Skin epidermis (tissue), 12 donors: ENCODE data around the gene MARCHF9.
A peak's percentile ranks its signal among the peaks of the same experiment; 100 is the strongest.
"Not testable (repeated sequence)": the region's sequence is repeated elsewhere in the genome, so short reads cannot be mapped to it uniquely, and the experiment has no call there.

Experiments used
- H3K27ac ChIP-seq, 21 experiments: fragments of 200-600 bp; sonication (generic) in 11 of 21; one replicate each; pipeline ENCODE4 v1.5.0; 2020; ENCODE audit warnings: mild to moderate bottlenecking in 3 of 21, inconsistent platforms in 2 of 21, moderate library complexity in 2 of 21
- H3K4me3 ChIP-seq, 7 experiments: fragments of 200-600 bp; sonication (generic) in 2 of 7; one replicate each; pipeline ENCODE4 v1.5.0; 2020; ENCODE audit warnings: inconsistent platforms in 2 of 7, mild to moderate bottlenecking in 2 of 7, moderate library complexity in 1 of 7

MARCHF9 gene, protein sequence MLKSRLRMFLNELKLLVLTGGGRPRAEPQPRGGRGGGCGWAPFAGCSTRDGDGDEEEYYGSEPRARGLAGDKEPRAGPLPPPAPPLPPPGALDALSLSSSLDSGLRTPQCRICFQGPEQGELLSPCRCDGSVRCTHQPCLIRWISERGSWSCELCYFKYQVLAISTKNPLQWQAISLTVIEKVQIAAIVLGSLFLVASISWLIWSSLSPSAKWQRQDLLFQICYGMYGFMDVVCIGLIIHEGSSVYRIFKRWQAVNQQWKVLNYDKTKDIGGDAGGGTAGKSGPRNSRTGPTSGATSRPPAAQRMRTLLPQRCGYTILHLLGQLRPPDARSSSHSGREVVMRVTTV

DNA sequence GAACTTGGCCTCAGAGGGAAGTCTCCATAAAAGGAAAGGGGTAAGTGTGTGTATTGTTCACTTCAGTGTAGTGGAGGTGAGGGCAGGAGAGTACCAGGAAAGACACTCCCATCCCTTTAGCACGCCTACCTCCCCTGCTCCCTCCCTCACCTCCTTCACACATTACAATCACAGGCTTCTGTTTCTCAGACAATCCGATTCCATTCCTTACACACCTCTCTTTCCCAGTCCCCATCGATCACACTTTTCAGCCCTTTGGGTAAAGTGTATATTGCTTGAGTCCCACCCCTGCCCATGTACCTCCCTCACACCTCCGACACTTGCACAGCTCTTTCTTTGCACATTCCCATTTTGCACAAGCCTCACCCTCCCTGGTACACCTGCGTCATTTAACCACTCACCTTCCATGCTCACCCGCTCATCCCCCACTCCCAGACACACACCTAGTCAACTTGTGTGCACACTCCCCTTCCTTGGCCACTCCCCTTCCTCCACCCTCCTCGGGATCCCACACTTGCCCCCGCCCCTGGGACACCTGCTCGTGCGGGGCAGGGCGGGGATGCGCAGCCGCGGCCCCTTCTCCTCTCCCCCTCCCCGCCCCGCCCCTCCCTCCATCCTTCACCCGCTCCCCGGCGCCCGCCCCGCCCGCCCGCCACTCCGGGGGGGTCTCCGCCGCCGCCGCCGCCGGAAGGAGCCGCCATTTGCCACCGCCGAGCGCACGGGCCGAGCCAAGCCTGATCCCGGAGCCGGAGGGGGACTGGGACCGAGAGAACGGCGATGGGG lies at the start of gene MARCHF9:
MARCHF9 (plus strand) TSS at position 693 of the 783 bp plus-strand sequence. CDS start 426 bp downstream, outside the sequence.
- Histone ChIP-seq H3K27ac (peak within 1 kb of the TSS in 19 of 21 experiments; percentile 35 to 91 (median 76)), H3K4me3 (peak within 1 kb of the TSS; percentile 51 to 89 (median 66))

DNA sequence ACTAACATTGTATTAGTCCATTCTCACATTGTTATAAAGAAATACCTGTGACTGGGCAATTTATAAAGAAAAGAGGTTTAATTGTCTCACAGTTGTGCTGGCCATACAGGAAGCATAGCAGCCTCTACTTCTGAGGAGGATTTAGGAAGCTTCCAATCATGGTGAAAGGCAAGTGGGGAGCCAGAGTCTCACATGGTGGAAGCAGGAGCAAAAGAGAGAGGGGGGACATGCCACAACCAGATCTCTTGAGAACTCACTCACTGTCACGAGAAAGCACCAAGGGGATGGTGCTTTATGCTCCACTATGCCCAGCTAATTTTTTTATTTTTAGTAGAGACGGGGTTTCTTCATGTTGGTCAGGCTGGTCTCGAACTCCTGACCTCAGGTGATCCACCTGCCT lies 47.7 kb upstream of the MARCHF9 start:
- no peak overlapping the region for H3K4me3 ChIP-seq
- no peak overlapping the region for H3K27ac ChIP-seq

DNA sequence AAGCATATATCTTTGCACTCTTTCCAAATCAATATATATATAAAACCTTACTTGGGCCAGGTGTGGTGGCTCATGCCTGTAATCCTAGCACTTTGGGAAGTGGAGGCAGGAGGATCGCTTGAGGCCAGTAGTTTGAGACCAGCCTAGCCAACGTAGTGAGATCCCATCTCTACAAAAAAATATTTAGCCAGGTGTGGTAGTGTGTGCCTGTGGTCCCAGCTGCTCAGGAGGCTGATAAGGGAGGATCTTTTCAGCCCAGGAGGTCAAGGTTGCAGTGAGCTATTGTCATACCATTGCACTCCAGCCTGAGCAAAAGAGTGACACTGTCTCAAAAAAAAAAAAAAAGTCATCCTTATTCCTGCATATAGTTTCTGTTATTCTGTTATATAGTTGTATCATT lies 46.6 kb upstream of the MARCHF9 start:
- H3K4me3 ChIP-seq = no peak overlapping the region
- H3K27ac ChIP-seq = no peak overlapping the region

DNA sequence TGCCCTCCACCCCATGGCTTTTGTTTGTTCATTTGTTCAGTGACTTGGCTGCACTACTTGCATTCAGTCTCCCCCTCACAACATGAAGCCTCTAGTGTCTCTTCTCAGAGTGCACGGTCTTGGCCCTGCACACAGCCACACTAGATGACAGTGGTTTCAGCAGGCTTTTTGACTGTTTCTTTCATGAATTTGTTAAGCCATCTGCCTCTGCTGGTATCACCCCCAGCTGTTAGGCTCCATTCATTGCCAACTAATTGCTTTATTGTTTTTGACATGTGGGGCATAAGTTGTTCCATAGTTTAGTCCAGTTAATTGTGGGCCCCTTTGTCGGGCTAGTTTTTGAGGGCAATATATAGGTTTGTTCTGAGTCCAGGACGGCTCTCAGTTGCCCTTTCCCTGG lies 42.2 kb upstream of the MARCHF9 start:
- H3K27ac ChIP-seq = no peak overlapping the region
- H3K4me3 ChIP-seq = no peak overlapping the region

DNA sequence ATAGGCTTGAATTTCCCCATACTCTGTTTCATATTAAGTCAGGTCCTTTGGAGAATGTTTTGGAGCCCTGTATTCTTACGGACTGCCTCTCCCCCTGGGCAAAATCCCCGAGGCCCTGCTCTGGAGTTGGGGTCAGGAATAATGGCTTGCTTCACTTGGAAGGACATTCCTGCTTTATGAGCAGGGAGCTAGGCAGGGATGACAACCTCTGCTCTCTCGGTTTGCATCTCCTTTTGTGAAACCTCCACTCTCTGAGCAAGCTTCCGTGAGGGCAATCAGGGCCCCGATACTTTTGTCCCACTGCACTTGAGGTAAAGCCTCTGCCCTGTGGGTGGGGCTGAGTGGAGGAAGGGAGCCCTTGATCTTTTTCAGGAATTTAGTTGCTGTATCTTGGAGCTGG lies 41.7 kb upstream of the MARCHF9 start:
- no peak overlapping the region for H3K4me3 ChIP-seq
- no peak overlapping the region for H3K27ac ChIP-seq

DNA sequence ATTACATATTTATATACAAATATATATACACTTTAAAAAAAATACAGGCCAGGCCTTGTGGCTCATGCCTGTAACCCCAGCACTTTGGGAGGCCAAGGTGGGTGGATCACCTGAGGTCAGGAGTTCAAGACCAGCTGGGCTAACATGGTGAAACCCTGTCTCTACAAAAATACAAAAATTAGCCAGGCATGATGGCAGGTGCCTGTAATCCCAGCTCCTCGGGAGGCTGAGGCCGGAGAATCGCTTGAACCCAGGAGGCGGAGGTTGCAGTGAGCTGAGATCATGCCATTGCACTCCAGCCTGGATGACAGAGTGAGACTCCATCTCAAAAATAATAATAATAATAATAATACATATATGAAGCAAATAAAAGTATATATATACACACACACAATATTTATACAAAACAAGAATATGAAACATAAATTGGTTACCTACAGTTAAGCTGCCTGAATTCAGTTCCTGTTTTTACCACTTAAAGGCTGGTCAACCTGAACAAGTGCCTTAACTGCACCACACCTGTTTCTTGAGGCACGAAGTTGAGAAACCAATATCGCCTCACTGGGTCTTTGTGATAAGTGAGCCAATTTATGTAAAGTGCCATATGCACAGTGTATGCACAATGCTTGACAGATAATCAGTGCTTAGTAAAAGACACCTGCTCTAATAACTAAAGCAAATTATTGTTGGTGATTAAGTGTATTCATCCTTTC lies 39.7 kb upstream of the MARCHF9 start:
- H3K27ac ChIP-seq, H3K4me3 ChIP-seq: not testable (repeated sequence)

DNA sequence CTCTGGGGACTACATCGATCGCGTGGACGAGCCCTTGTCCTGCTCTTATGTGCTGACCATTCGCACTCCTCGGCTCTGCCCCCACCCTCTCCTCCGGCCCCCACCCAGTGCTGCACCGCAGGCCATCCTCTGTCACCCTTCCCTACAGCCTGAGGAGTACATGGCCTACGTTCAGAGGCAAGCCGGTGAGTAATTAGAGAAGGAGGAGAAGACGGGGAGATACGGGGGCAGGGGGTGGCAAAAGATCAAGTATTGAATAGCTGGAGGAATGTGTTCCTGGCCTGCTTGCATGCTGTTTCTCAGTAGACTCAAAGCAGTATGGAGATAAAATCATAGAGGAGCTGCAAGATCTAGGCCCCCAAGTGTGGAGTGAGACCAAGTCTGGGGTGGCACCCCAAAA lies 39.1 kb upstream of the MARCHF9 start:
- no peak overlapping the region for H3K4me3 ChIP-seq
- no peak overlapping the region for H3K27ac ChIP-seq

DNA sequence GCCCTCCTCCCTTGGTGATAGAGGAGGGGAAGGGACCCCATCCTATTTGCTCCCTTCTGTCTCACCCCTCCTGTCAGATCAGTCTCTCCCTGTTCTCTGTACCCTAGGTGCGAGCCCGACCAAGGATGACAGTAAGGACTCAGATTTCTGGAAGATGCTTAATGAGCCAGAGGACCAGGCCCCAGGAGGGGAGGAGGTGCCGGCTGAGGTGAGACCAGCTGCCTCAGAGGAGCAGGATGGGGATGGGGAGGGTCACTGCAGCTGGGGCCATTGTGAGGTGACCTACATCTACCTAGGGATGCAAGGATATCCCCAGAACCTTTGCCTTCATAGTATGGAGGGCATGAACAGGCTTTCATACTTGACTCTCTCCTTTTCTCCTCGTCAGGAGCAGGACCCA lies 38.6 kb upstream of the MARCHF9 start:
- Histone ChIP-seq H3K4me3 (no peak overlapping the region), H3K27ac (no peak overlapping the region)

DNA sequence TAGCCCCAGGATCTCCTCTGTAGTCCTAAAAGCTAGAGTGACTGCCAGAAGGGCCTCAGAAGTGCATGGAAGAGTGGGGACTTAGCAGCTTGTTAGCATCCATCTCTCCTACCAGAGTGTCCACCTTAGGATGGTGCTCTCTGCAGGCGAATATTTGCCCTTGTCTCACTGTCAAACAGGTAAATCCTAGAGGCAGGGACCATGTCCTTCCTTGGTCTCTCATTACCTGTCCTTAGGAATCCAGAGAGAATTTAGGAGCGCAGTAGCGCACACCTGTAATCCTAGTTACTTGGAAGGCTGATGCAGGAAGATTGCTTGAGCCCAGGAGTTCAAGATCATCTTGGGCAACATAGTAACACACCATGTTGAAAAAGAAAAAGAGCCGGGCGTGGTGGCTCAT lies 37.8 kb upstream of the MARCHF9 start:
- Histone ChIP-seq H3K27ac (no peak overlapping the region), H3K4me3 (no peak overlapping the region)

DNA sequence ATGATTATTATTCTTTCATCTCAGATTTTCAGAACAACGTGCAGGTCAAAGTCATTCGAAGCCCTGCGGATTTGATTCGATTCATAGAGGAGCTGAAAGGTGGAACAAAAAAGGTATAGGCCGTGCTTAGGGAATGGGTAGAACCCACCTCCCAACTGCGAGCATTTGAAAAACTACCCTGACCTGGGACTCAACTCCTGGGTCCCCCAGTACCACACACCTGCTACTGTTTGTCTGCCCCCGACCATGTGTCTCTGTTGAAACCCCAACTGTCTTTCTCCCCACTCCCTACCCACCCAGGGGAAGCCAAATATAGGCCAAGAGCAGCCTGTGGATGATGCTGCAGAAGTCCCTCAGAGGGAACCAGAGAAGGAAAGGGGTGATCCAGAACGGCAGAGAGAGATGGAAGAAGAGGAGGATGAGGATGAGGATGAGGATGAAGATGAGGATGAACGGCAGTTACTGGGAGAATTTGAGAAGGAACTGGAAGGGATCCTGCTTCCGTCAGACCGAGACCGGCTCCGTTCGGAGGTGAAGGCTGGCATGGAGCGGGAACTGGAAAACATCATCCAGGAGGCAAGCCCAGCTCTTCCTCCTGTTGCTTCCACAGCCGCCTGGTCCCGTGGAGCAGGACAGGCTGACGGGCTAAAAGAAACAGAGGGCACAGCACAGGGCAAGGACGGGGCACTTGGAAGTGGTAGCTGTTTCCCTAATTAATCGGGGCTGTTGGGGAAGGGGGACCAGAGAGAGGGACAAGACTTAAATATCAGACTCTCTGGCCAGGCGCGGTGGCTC lies 36.9 kb upstream of the MARCHF9 start:
- no peak overlapping the region for H3K27ac ChIP-seq
- no peak overlapping the region for H3K4me3 ChIP-seq

DNA sequence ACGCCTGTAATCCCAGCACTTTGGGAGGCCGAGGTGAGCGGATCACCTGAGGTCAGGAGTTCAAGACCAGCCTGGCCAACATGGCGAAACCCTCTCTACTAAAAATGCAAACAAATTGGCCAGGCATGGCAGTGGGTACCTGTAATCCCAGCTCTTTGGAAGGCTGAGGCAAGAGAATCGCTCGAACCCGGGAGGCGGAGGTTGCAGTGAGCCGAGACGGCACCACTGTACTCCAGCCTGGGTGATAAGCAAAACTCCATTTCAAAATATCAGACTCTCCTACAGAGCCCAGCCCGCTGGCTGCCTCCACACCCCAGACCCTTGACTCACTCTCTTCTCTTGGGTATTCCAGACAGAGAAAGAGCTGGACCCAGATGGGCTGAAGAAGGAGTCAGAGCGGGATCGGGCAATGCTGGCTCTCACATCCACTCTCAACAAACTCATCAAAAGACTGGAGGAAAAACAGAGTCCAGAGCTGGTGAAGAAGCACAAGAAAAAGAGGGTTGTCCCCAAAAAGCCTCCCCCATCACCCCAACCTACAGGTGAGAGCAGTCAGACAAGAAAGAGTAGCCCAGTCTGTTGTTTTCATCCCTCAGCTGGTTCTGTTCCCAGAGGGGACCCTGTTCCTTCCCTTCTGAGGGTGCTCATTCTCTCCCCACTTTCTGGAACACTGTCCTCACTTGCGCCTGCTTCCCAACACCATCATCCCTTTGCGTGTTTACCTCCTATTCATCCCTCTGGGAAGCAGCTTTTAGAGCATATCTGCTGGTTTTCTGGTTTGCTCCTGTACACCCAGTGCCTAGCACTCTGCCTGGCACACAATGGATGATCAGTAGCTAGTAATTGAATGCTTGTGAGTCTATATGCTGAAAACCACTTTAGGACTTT lies 36.0 kb upstream of the MARCHF9 start:
- Histone ChIP-seq H3K4me3 (no peak overlapping the region), H3K27ac (no peak overlapping the region)

DNA sequence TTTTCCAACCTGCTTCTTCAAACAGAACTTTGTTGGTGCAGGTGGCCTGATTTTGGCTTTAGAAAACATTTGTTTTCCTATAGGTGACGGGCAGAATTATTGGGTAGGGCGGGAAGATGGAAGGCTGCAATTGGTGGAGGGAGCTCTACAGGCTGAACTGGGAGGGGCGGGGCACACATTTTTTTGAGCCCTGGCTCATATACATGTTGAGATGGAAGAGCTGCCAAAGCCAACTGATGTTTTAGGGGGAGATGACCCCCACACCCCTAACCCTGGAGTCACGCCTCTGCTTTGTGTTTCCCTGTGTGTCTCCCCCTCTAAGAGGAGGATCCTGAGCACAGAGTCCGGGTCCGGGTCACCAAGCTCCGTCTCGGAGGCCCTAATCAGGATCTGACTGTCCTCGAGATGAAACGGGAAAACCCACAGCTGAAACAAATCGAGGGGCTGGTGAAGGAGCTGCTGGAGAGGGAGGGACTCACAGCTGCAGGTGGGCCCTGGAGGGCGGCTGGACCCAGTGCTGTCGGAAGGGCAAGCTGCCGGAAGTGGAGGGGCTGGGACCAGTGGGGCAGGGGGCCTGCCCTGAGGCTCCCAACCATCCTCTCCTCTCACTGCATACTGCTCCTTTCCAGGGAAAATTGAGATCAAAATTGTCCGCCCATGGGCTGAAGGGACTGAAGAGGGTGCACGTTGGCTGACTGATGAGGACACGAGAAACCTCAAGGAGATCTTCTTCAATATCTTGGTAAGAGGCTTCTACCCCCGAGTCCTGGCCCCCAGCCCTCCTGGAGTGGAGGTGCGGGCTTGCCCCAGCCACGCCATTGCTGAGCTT lies 34.9 kb upstream of the MARCHF9 start:
- Histone ChIP-seq H3K27ac (no peak overlapping the region), H3K4me3 (no peak overlapping the region)

DNA sequence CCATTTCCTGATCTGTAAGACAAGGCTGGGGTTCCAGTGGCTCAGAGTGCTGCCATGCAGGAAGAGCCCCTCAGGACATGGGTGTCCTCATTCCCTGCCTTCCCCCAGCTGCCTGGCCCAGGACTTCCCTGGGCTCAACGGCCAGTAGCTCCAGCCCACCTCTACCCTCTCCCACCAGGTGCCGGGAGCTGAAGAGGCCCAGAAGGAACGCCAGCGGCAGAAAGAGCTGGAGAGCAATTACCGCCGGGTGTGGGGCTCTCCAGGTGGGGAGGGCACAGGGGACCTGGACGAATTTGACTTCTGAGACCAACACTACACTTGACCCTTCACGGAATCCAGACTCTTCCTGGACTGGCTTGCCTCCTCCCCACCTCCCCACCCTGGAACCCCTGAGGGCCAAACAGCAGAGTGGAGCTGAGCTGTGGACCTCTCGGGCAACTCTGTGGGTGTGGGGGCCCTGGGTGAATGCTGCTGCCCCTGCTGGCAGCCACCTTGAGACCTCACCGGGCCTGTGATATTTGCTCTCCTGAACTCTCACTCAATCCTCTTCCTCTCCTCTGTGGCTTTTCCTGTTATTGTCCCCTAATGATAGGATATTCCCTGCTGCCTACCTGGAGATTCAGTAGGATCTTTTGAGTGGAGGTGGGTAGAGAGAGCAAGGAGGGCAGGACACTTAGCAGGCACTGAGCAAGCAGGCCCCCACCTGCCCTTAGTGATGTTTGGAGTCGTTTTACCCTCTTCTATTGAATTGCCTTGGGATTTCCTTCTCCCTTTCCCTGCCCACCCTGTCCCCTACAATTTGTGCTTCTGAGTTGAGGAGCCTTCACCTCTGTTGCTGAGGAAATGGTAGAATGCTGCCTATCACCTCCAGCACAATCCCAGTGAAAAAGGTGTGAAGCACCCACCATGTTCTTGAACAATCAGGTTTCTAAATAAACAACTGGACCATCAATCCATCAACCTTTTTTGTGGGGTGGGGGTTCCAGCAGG lies 34.0 kb upstream of the MARCHF9 start:
- H3K27ac ChIP-seq = no peak overlapping the region
- no peak overlapping the region for H3K4me3 ChIP-seq

DNA sequence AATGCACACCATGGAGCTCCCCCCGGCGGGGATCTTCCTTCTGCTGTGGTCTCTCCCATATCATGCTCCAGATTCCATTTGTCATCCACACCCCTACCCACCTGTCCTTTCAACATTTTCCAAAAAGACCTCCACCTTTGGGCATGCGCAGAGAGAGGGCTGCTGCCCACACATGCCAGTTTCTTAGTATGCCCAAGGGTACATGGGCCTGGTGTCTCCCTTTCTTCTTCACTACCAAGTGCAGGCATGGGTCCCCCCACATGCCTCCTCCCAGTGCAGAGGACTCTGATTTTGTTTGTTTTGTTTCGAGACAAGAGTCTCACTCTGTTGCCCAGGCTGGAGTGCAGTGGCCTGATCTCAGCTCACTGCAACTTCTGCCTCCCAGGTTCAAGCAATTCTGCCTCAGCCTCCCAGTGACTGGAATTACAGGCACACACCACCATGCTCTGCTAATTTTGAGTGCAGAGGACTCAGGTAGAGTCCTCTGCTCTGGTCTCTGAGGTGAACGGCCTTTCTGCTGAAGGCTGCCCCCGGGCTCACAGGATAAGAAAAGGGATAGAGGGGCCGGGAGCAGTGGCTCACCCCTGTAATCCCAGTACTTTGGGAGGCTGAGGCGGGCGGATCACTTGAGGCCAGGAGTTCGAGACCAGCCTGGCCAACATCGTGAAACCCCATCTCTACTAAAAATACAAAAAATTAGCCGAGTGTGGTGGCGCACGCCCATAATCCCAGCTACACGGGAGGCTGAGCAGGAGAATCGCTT lies 32.9 kb upstream of the MARCHF9 start:
- not testable (repeated sequence) for H3K27ac ChIP-seq, H3K4me3 ChIP-seq

DNA sequence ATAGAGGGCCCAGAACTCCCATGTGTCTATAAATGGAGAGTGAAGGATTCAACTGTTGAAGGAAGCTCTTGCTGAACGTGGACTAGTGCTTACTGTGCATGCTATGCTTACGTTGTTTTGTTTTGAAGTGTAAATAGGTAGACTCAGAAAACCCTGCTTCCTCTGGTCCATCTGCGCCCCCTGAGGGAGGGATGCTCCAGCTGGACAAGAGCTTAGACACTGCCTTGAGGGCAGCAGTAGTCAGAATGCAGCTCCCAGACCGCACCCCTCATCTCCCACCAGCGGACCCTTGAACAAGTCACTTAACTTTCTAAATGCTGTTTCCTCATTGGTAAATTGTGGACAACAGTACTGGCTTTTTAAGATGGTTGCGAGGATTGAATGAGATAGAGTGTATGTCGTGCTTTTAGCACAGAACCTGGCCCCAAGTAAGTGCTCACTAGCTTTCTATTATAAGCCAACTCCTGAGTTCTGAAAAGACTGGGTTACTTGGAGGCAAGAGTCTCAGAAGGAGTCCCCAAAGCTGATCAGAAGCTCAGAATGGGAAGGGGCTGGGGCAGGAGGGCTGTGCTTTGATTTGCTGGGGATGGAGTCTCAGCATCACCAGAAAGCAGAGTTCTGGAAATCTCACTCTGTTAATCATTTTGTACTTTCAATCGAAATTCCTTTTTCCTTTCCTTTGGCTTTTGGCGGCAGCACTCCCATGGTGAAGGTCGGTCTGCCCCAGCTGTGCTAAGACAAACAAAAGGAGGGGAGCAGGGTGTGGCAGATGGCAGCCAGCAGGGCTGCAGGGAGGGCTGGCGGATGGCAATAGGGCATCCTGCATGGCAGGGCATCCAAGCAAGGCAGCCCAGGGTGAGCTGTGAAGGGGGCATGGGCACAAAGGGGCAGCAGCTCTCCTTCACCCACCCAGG lies 31.9 kb upstream of the MARCHF9 start:
- Histone ChIP-seq H3K27ac (no peak overlapping the region), H3K4me3 (no peak overlapping the region)
